Glutamatergic neuron (in vitro differentiated cells): ENCODE results near the gene BCDIN3D. TPM values are rescaled to one million over a fixed set of nuclear protein-coding genes. Genes with fewer than 3 reads are reported as not detected.
"Not testable (repeated sequence)": the region's sequence is repeated elsewhere in the genome, so short reads cannot be mapped to it uniquely, and the experiment has no call there.

Source experiments
- DNase-seq: peaks from one replicate; pipeline ENCODE4 v3.0.0; 2022
- H3K27ac Mint-ChIP-seq: one replicate; pipeline ENCODE4 v1.8.0; 2020; ENCODE audit warnings: mild to moderate bottlenecking, mixed read lengths, inconsistent platforms; ENCODE audit not compliant: unreplicated experiment
- H3K27me3 Mint-ChIP-seq: one replicate; pipeline ENCODE4 v1.8.0; 2020; ENCODE audit warnings: mild to moderate bottlenecking, moderate library complexity, mixed read lengths, inconsistent platforms; ENCODE audit not compliant: unreplicated experiment
- H3K36me3 Mint-ChIP-seq: one replicate; pipeline ENCODE4 v1.8.0; 2020; ENCODE audit warnings: mild to moderate bottlenecking, mixed read lengths, inconsistent platforms; ENCODE audit not compliant: unreplicated experiment
- H3K4me1 Mint-ChIP-seq: one replicate; pipeline ENCODE4 v1.8.0; 2020; ENCODE audit warnings: mild to moderate bottlenecking, low read depth, mixed read lengths, inconsistent platforms; ENCODE audit not compliant: unreplicated experiment
- H3K4me3 Mint-ChIP-seq: one replicate; pipeline ENCODE4 v1.8.0; 2020; ENCODE audit warnings: mild to moderate bottlenecking, mixed read lengths, inconsistent platforms; ENCODE audit not compliant: unreplicated experiment
- H3K9me3 Mint-ChIP-seq: one replicate; pipeline ENCODE4 v1.8.0; 2020; ENCODE audit warnings: mild to moderate bottlenecking, moderate library complexity, mixed read lengths, inconsistent platforms; ENCODE audit not compliant: unreplicated experiment
- total RNA-seq: library from RNA; stranded (reverse); fragmentation: NEBNext Ultra II Directional; extraction: Animal tissue kit (Norgen Biotek cat#: 25700); gene quantifications from one replicate; pipeline ENCODE4 v1.2.1, GENCODE V29; 2021; ENCODE audit not compliant: unreplicated experiment
- TF ChIP-seq, protein P1 (sequence below): fragments of 200-600 bp; sonication (generic); IDR thresholded peaks from one replicate; pipeline ENCODE4 v1.5.0; 2021; ENCODE audit not compliant: partially characterized antibody, unreplicated experiment

BCDIN3D gene
- total RNA-seq, 1 donor from 2014 or later: 5.9 TPM

GRCh38 chr12:49881415-49882247 lies 38.7 kb upstream of the BCDIN3D start:
- peaks cover 20% of the 10 kb centered on the region for H3K9me3 Mint-ChIP-seq
- TF ChIP-seq, protein P1, sequence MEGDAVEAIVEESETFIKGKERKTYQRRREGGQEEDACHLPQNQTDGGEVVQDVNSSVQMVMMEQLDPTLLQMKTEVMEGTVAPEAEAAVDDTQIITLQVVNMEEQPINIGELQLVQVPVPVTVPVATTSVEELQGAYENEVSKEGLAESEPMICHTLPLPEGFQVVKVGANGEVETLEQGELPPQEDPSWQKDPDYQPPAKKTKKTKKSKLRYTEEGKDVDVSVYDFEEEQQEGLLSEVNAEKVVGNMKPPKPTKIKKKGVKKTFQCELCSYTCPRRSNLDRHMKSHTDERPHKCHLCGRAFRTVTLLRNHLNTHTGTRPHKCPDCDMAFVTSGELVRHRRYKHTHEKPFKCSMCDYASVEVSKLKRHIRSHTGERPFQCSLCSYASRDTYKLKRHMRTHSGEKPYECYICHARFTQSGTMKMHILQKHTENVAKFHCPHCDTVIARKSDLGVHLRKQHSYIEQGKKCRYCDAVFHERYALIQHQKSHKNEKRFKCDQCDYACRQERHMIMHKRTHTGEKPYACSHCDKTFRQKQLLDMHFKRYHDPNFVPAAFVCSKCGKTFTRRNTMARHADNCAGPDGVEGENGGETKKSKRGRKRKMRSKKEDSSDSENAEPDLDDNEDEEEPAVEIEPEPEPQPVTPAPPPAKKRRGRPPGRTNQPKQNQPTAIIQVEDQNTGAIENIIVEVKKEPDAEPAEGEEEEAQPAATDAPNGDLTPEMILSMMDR: no peak

DNA sequence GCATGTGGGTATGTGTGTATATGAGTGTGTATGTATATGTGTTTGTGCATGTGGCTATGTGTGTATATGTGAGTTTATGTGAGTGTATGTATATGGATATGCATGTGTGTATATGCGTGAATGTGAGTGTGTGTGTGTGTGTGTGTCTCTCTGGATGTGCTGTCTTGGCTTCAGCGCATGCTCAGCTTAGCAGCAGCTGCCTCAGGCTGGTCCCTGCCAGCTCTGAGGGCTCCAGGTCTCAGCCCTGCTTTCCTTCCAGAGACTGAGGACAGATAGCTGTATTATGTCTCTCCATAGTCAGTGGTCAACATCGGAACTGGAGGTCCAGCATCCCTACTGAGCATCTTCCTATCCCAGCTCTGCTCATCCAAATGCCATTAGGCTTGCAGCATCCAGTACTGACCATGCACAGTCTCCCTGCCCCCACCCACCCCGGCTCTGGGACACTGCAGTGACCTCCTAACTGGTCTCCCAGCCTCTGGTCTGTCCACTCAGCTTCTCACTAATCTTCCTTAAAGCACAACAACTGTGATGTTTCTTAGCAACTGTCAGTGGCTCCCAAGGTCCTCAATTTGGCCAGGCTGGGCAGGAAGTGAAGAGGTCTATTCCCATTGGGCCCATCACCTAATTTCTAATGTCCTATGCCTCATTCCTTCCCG lies 38.0 kb upstream of the BCDIN3D start:
- Mint-ChIP-seq H3K9me3 (peaks cover 20% of the 10 kb centered on the region), H3K4me3 (no peak overlapping the region), H3K36me3 (no peaks in the 10 kb centered on the region), H3K27ac (no peak overlapping the region), H3K27me3 (peaks cover 7% of the 10 kb centered on the region), H3K4me1 (peaks cover 9% of the 10 kb centered on the region)
- no peak for DNase-seq
- TF ChIP-seq, protein P1: no peak

More at GRCh38 chr12:49881415-49882247, 38.7 kb upstream of the BCDIN3D start:
- H3K4me1 Mint-ChIP-seq: peaks cover 9% of the 10 kb centered on the region
- H3K36me3 Mint-ChIP-seq: no peaks in the 10 kb centered on the region
- no peak overlapping the region for H3K27ac Mint-ChIP-seq
- no peak for DNase-seq
- no peak overlapping the region for H3K4me3 Mint-ChIP-seq
- peaks cover 7% of the 10 kb centered on the region for H3K27me3 Mint-ChIP-seq

DNA sequence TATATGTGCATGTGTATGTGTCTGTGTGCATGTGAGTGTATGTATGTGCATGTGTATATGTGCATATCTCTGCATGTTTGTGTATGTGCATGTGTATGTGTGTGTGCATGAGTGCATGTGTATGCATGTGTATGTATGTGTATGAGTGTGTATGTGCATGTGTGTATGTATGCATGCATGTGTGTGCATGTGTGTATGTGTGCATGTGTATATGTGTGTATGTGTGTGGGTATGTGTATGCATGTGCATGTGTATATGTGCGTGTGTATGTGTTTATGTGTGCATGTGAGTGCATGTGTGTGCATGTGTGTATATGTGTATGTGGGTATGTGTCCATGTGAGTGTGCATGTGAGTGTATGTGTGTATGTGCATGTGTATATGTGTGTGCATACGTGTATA lies 36.2 kb upstream of the BCDIN3D start:
- peaks cover 19% of the 10 kb centered on the region for H3K9me3 Mint-ChIP-seq
- not testable (repeated sequence) for H3K27me3 Mint-ChIP-seq, H3K4me1 Mint-ChIP-seq, DNase-seq, H3K27ac Mint-ChIP-seq, H3K4me3 Mint-ChIP-seq, H3K36me3 Mint-ChIP-seq

- Mint-ChIP-seq H3K36me3 (no peaks in the 10 kb centered on the region), H3K27me3 (peaks cover 9% of the 10 kb centered on the region), H3K4me1 (peaks cover 3% of the 10 kb centered on the region), H3K9me3 (peaks cover 19% of the 10 kb centered on the region), H3K4me3 (no peak overlapping the region), H3K27ac (no peak overlapping the region)
- no peak for DNase-seq
- TF ChIP-seq, protein P1: no peak
These were observed 35.1 kb upstream of the BCDIN3D start for GRCh38 chr12:49878021-49878420.

GRCh38 chr12:49877066-49877465 lies 34.2 kb upstream of the BCDIN3D start:
- H3K9me3 Mint-ChIP-seq: peaks cover 19% of the 10 kb centered on the region

More at GRCh38 chr12:49877066-49877465, 34.2 kb upstream of the BCDIN3D start:
- Mint-ChIP-seq H3K27me3 (peaks cover 11% of the 10 kb centered on the region), H3K27ac (no peak overlapping the region), H3K36me3 (no peaks in the 10 kb centered on the region), H3K4me3 (no peak overlapping the region), H3K4me1 (peaks cover 3% of the 10 kb centered on the region)
- TF ChIP-seq, protein P1: no peak
- no peak for DNase-seq
